T-cell (primary cell): ENCODE data around the gene NR3C1. TPM values are rescaled to one million over a fixed set of nuclear protein-coding genes. Genes with fewer than 3 reads are reported as not detected.

ENCODE experiments used
- ATAC-seq, 4 experiments: fragments of 200-7000 bp in 3 of 4; fragments of 150-1000 bp in 1 of 4; cut with Tn5 transposase; replicated peaks in 1 of 4; 1 replicate in 3 of 4; 2 replicates in 1 of 4; pipeline ENCODE4 v1.10.0; 2021; ENCODE audit warnings: moderate library complexity in 3 of 4, mild to moderate bottlenecking in 2 of 4, moderate number of reproducible peaks in 1 of 4
- CTCF ChIA-PET, 2 donors: fragments of 300-600 bp; sonication (Branson Sonifier 250); formaldehyde crosslinking; loops; one replicate each; lab custom pipeline; 2022; ENCODE audit warnings: antibody characterized with exemption in 2 of 2; lab: Charles Lee
- POLR2A ChIA-PET, 2 donors: fragments of 300-600 bp; sonication (Branson Sonifier 250); formaldehyde crosslinking; loops; one replicate each; lab custom pipeline; 2022; ENCODE audit warnings: antibody characterized with exemption in 2 of 2; lab: Charles Lee
- DNase-seq, 35 experiments: peaks; one replicate each; pipeline versions ENCODE4 v3.0.0 to v3.0.0-alpha.2; 2013 to 2023
- H3K27ac ChIP-seq: one replicate; pipeline ENCODE4 v1.5.1; 2013; ENCODE audit warnings: low read length
- H3K27me3 ChIP-seq, 2 experiments: replicated peaks in 1 of 2; 1 replicate in 1 of 2; 2 replicates in 1 of 2; pipeline versions ENCODE4 v1.6.1 to v1.7.0; 2013; ENCODE audit warnings: low read length in 1 of 2, mixed read lengths in 1 of 2; ENCODE audit not compliant: control insufficient read depth in 2 of 2, insufficient read depth in 2 of 2; ENCODE audit errors: extremely low read depth in 1 of 2
- H3K36me3 ChIP-seq, 2 donors: 1 replicate in 1 of 2; 2 replicates in 1 of 2; pipeline versions ENCODE4 v1.6.1 to v1.7.0; 2013; ENCODE audit warnings: low read length in 1 of 2; ENCODE audit not compliant: control insufficient read depth in 2 of 2, insufficient read depth in 1 of 2; ENCODE audit errors: extremely low read depth in 1 of 2
- H3K4me1 ChIP-seq, 2 experiments: 1 replicate in 1 of 2; 2 replicates in 1 of 2; pipeline versions ENCODE4 v1.6.1 to v1.7.0; 2013; ENCODE audit warnings: low read length in 2 of 2, mixed read lengths in 1 of 2; ENCODE audit not compliant: insufficient read depth in 2 of 2, control insufficient read depth in 1 of 2; ENCODE audit errors: extremely low read depth in 1 of 2
- H3K4me3 ChIP-seq, 2 donors: 1 replicate in 1 of 2; 2 replicates in 1 of 2; pipeline versions ENCODE4 v1.5.1 to v1.7.0; 2013; ENCODE audit warnings: mild to moderate bottlenecking in 2 of 2, low read length in 1 of 2, moderate library complexity in 1 of 2; ENCODE audit not compliant: control insufficient read depth in 1 of 2; ENCODE audit errors: extremely low read depth in 1 of 2
- H3K9me3 ChIP-seq: 2 replicates; pipeline ENCODE4 v1.7.0; 2013
- H3K27ac Mint-ChIP-seq, 2 donors: one replicate each; pipeline ENCODE4 v1.8.0; 2020 to 2021; ENCODE audit warnings: mild to moderate bottlenecking in 2 of 2, mixed read lengths in 2 of 2
- H3K27me3 Mint-ChIP-seq, 2 donors: one replicate each; pipeline ENCODE4 v1.8.0; 2021 to 2022; ENCODE audit warnings: mixed read lengths in 2 of 2
- H3K36me3 Mint-ChIP-seq: one replicate; pipeline ENCODE4 v1.8.0; 2021; ENCODE audit warnings: mixed read lengths
- H3K4me1 Mint-ChIP-seq, 3 donors: one replicate each; pipeline ENCODE4 v1.8.0; 2020 to 2022; ENCODE audit warnings: mixed read lengths in 3 of 3, mild to moderate bottlenecking in 1 of 3
- H3K4me3 Mint-ChIP-seq, 3 donors: one replicate each; pipeline ENCODE4 v1.8.0; 2020 to 2022; ENCODE audit warnings: mild to moderate bottlenecking in 3 of 3, mixed read lengths in 3 of 3, moderate library complexity in 3 of 3
- H3K9me3 Mint-ChIP-seq, 3 donors: one replicate each; pipeline ENCODE4 v1.8.0; 2020 to 2022; ENCODE audit warnings: mixed read lengths in 3 of 3
- WGBS: methylation state at CpG from one replicate; pipeline ENCODE4 v1.1.5; 2013; ENCODE audit warnings: missing lambda C conversion rate; ENCODE audit not compliant: insufficient coverage; 5-methylcytosine and 5-hydroxymethylcytosine counted together
- total RNA-seq, 35 experiments: library from RNA in 6 of 35; stranded (reverse) in 6 of 35; fragments of 120-200 nt in 1 of 35; gene quantifications; one replicate each; pipeline versions ENCODE4 v1.2.1 to v1.2.4 and lab custom pipeline; 2013 to 2026

Gene NR3C1
- total RNA-seq, 5 donors from 2014 or later (not counting 1 experiment from before 2014, with no cell fraction given): 108 to 156 (median 122) TPM

DNA sequence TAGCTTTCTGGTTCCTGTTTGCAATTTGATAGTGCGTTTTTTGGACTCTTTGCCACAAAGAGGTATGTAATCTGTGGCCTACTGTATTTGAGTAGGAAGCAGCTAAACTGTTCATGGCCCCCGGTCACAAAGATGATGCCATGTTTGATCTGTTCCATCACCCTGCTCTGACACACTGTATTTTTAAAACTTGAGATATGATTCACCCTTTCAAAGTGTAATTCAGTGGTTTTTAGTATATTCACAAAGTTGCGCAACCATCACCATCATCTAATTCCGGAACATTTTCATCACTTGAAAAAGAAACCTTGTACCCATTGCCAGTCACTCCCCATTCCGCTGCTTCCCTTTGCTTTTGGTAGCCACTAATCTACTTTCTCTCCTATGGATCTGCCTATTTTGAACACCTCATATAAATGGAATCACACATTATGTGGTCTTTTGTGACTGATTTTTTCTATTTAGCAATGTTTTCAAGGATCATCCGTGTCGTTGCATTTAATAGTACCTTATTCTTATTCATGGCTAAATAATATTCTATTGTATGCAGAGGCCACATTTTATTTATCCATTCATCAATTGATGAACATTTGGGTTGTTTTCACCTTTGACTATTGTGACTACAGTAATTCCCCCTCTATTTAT lies 141.6 kb downstream of the NR3C1 start:
- no peaks in the 10 kb centered on the region for H3K9me3 ChIP-seq
- DNase-seq: no peak
- no peaks in the 10 kb centered on the region for H3K4me1 Mint-ChIP-seq
- H3K27me3 ChIP-seq: no peaks in the 10 kb centered on the region
- H3K36me3 Mint-ChIP-seq: peaks cover 7% of the 10 kb centered on the region
- no peak overlapping the region for H3K4me3 Mint-ChIP-seq
- no peak overlapping the region for H3K27ac Mint-ChIP-seq
- ChIA-PET POLR2A (no interaction called here), CTCF (no interaction called here)
- no peak overlapping the region for H3K4me3 ChIP-seq
- no peaks in the 10 kb centered on the region for H3K36me3 ChIP-seq
- H3K27me3 Mint-ChIP-seq: no peaks in the 10 kb centered on the region
- no peak for ATAC-seq
- H3K4me1 ChIP-seq: no peaks in the 10 kb centered on the region
- WGBS: no CpG with 5 or more reads among the region's 7 CpGs
- peaks cover 0 to 11% (median 10%) of the 10 kb centered on the region in 3 donors for H3K9me3 Mint-ChIP-seq
- H3K27ac ChIP-seq: no peak overlapping the region

DNA sequence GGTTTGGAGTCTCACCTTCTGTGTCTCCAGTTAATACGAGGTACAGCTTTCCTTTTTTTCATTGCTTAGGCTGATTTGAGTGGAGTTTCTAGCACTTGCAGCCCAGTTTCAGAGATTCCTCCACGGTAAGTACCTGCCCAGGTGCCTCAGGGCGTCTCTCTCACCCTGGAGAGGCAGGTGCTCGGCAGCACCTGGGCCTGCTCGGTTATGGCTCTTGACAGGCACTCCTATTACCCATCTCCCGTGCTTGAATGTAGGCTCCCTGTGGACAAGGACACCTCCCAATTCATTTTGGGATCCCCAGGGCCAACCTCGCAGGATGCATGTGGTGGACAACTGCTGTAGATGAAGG lies 144.3 kb downstream of the NR3C1 start:
- Histone ChIP-seq H3K9me3 (no peaks in the 10 kb centered on the region), H3K4me1 (no peaks in the 10 kb centered on the region), H3K4me3 (no peak overlapping the region), H3K27me3 (no peaks in the 10 kb centered on the region), H3K36me3 (no peaks in the 10 kb centered on the region), H3K27ac (no peak overlapping the region)
- Mint-ChIP-seq H3K27ac (no peak overlapping the region), H3K9me3 (no peaks in the 10 kb centered on the region), H3K36me3 (no peaks in the 10 kb centered on the region), H3K27me3 (no peaks in the 10 kb centered on the region), H3K4me3 (no peak overlapping the region), H3K4me1 (no peaks in the 10 kb centered on the region)
- WGBS: 89% methylated on average over 4 of the region's 7 CpGs
- DNase-seq (no peak), ATAC-seq (no peak)
- CTCF ChIA-PET: no interaction called here
- POLR2A ChIA-PET: no interaction called here

DNA sequence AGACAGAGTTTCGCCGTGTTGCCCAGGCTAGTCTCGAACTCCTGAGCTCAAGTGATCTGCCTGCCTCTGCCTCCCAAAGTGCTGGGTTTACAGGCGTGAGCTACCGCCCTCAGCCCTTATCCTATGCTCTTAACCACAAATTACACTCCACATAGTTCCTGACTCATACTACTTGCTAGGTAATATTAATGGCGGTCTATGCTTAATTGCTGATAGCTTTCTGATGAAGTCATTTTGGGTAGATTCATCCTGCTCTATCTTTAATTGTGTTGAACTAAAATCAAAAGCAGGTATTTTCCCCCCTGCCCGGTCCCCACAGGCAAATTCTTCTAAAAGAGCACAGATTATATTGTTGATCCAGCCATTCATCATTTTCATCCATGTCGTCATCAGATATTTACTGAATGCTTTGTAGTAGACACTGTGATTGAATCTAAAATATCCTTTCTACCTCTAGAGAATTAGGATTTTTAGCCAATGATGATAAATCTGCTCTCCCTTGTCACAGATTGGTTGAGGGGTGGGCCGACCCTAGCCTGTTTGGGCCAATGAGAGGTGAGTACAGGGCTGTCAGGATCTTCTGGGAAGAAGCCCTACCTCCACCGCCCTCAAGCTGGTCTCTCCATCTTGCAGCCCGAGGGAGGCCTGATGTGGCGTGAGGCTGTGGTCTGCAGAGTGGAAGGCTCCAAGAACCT lies 144.8 kb downstream of the NR3C1 start:
- ChIA-PET POLR2A (no interaction called here), CTCF (interaction anchor here in 1 of 2 donors (0.9 kb wide), 1 partner anchor 139 kb away, joined by 3 read pairs; no protein-coding TSS in a partner anchor)
- H3K4me1 Mint-ChIP-seq: no peaks in the 10 kb centered on the region
- H3K27ac Mint-ChIP-seq: no peak overlapping the region
- no peak overlapping the region for H3K27ac ChIP-seq
- H3K36me3 Mint-ChIP-seq: no peaks in the 10 kb centered on the region
- H3K27me3 ChIP-seq: no peaks in the 10 kb centered on the region
- DNase-seq (no peak), ATAC-seq (no peak)
- no peaks in the 10 kb centered on the region for H3K4me1 ChIP-seq
- H3K27me3 Mint-ChIP-seq: no peaks in the 10 kb centered on the region
- H3K36me3 ChIP-seq: no peaks in the 10 kb centered on the region
- H3K4me3 ChIP-seq: no peak overlapping the region
- H3K4me3 Mint-ChIP-seq: no peak overlapping the region
- H3K9me3 ChIP-seq: no peaks in the 10 kb centered on the region
- no peaks in the 10 kb centered on the region for H3K9me3 Mint-ChIP-seq
- no CpG with 5 or more reads among the region's 12 CpGs for WGBS

DNA sequence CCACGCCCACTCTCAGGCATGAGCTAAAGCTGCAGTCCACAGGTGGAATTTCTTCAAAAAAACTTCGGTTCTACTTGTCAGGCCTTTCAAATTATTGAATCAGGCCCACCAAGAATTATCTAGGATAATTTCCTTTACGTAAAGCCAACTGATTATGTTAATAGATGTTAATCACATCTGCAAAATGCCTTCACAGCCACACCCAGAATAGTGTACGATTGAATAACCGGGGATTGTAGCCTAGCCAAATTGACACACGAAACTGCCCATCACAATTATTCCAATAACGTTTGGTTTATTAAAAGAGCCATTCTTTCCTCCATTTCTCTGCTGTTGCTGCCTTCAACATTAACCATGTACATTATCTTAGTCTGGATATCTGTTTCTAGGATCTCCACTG lies 148.7 kb downstream of the NR3C1 start:
- Histone ChIP-seq H3K4me1 (no peaks in the 10 kb centered on the region), H3K9me3 (no peaks in the 10 kb centered on the region), H3K4me3 (no peak overlapping the region), H3K27ac (no peak overlapping the region), H3K27me3 (no peaks in the 10 kb centered on the region), H3K36me3 (no peaks in the 10 kb centered on the region)
- Mint-ChIP-seq H3K27ac (no peak overlapping the region), H3K27me3 (no peaks in the 10 kb centered on the region), H3K4me1 (no peaks in the 10 kb centered on the region), H3K4me3 (no peak overlapping the region), H3K36me3 (no peaks in the 10 kb centered on the region), H3K9me3 (no peaks in the 10 kb centered on the region)
- 92% methylated on average over 2 of the region's 7 CpGs for WGBS
- ATAC-seq: no peak
- no peak for DNase-seq
- CTCF ChIA-PET: no interaction called here
- POLR2A ChIA-PET: no interaction called here

DNA sequence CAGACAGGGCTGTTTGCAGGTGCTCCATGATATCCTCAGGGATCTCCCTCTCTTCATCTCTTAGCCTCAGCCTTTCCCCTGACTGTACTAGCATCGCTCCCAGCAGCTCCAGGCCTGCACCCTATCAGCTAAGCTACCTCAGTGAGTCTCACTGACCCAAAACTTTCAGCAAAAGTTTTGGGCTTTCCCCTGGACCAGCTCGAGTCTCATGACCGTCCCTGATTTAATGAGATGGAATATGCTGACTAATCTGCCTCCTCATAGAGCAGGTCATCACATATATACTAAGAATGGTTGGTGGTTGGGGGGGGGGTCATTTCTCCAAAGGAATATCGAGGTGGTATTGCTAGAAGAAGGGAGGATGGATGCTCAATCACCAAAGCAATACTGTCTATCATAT lies 151.5 kb downstream of the NR3C1 start:
- Histone ChIP-seq H3K4me3 (no peak overlapping the region), H3K4me1 (no peaks in the 10 kb centered on the region), H3K36me3 (no peaks in the 10 kb centered on the region), H3K27me3 (no peaks in the 10 kb centered on the region), H3K9me3 (no peaks in the 10 kb centered on the region), H3K27ac (no peak overlapping the region)
- no peaks in the 10 kb centered on the region for H3K9me3 Mint-ChIP-seq
- POLR2A ChIA-PET: no interaction called here
- H3K4me1 Mint-ChIP-seq: no peaks in the 10 kb centered on the region
- H3K4me3 Mint-ChIP-seq: no peak overlapping the region
- WGBS: no CpG with 5 or more reads among the region's 4 CpGs
- no peaks in the 10 kb centered on the region for H3K36me3 Mint-ChIP-seq
- ATAC-seq (no peak), DNase-seq (no peak)
- CTCF ChIA-PET: interaction anchor here in 1 of 2 donors (0.6 kb wide), 1 partner anchor 143 kb away, joined by 3 read pairs; no protein-coding TSS in a partner anchor
- H3K27me3 Mint-ChIP-seq: no peaks in the 10 kb centered on the region
- H3K27ac Mint-ChIP-seq: no peak overlapping the region

DNA sequence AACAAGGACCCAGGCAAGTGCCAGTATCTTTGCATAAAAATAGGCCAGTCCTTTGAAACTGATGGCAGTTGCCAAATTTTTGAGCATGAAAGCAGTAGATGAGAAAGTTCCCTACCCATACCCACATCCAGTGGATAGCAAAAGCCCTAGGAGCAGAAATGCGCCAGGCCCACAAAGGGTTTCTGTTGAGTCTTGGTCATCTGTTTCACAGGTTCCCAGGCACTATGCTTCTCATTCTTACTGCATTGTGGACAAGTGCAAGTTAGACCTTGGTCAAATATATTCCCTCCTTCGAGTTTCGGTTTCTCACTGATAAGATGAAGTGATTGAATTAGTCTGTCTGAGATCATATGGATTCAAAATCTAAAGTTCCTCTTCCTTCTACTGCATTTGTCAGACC lies 152.3 kb downstream of the NR3C1 start:
- H3K4me3 ChIP-seq: no peak overlapping the region
- H3K4me1 ChIP-seq: no peaks in the 10 kb centered on the region
- no peaks in the 10 kb centered on the region for H3K27me3 ChIP-seq
- WGBS: 100% methylated on average over 1 of the region's 3 CpGs
- H3K27ac ChIP-seq: no peak overlapping the region
- DNase-seq: no peak
- no peaks in the 10 kb centered on the region for H3K36me3 Mint-ChIP-seq
- no peaks in the 10 kb centered on the region for H3K9me3 ChIP-seq
- POLR2A ChIA-PET: no interaction called here
- no peaks in the 10 kb centered on the region for H3K27me3 Mint-ChIP-seq
- CTCF ChIA-PET: no interaction called here
- H3K4me3 Mint-ChIP-seq: no peak overlapping the region
- H3K36me3 ChIP-seq: no peaks in the 10 kb centered on the region
- H3K27ac Mint-ChIP-seq: no peak overlapping the region
- no peak for ATAC-seq
- H3K4me1 Mint-ChIP-seq: no peaks in the 10 kb centered on the region
- H3K9me3 Mint-ChIP-seq: no peaks in the 10 kb centered on the region
